GM12801 (cell line): ENCODE measurements around the gene NEK6.

Experiments
- CTCF ChIP-seq: IDR thresholded peaks from one replicate; pipeline ENCODE4 v1.5.1; 2011; ENCODE audit warnings: control low read depth; ENCODE audit not compliant: insufficient read length; ENCODE audit errors: extremely low read depth

Gene NEK6

GRCh38 chr9:124251605-124252378 is 6.0 kb upstream of the NEK6 start:
- no peak for TF ChIP-seq CTCF

GRCh38 chr9:124254261-124254682 is 3.5 kb upstream of the NEK6 start:
- no peak for TF ChIP-seq CTCF

- TF ChIP-seq CTCF, result no peak
These were observed 2.5 kb upstream of the NEK6 start for GRCh38 chr9:124255222-124255621.

GRCh38 chr9:124256517-124257069 is 1.2 kb upstream of the NEK6 start:
- TF ChIP-seq CTCF, result no peak

- TF ChIP-seq CTCF, result no peak
These were observed 492 bp upstream of the NEK6 start for GRCh38 chr9:124257070-124257843.

GRCh38 chr9:124258607-124259157 is 933 bp downstream of the NEK6 start:
- TF ChIP-seq CTCF, result no peak

GRCh38 chr9:124259158-124259808 is 1.5 kb downstream of the NEK6 start:
- no peak for TF ChIP-seq CTCF
